SK-N-SH (cell line): ENCODE measurements around the gene MTHFS. TPM values are rescaled to one million over a fixed set of nuclear protein-coding genes. Genes with fewer than 3 reads are reported as not detected.
A peak's percentile ranks its signal among the peaks of the same experiment; 100 is the strongest.
"Not testable (repeated sequence)": the region's sequence is repeated elsewhere in the genome, so short reads cannot be mapped to it uniquely, and the experiment has no call there.

Source experiments
- CTCF ChIA-PET: fragments of 300-600, 350-600 bp; formaldehyde crosslinking; extraction: SDS; loops from one replicate; lab custom pipeline; 2021; lab: Yijun Ruan, JAX
- POLR2A ChIA-PET: fragments of 350-600 bp; sonication (Branson Sonifier 250); formaldehyde crosslinking; extraction: SDS; loops from one replicate; lab custom pipeline; 2020; ENCODE audit warnings: antibody characterized with exemption, inconsistent platforms; lab: Yijun Ruan, JAX
- DNase-seq: peaks from one replicate; pipeline ENCODE4 v3.0.0; 2012
- H2AFZ ChIP-seq: fragments of 200-600 bp; sonication (generic); 2 replicates; pipeline ENCODE4 v1.8.1; 2016; ENCODE audit warnings: antibody characterized with exemption, mild to moderate bottlenecking, low read depth
- H3F3A ChIP-seq: fragments of 200-600 bp; sonication (generic); replicated peaks from 2 replicates; pipeline ENCODE3; 2016; ENCODE audit warnings: antibody characterized with exemption, mild to moderate bottlenecking; ENCODE audit not compliant: insufficient read depth
- H3K27ac ChIP-seq, 2 experiments: fragments of 200-500 bp in 1 of 2; fragments of 200-600 bp in 1 of 2; sonication (Bioruptor generic) in 1 of 2; sonication (generic), shearing (Covaris generic) in 1 of 2; 2 replicates each; pipeline versions ENCODE4 v1.5.1 to v1.6.1; 2014 to 2016; ENCODE audit warnings: low read depth in 2 of 2, inconsistent platforms in 1 of 2, low read length in 1 of 2, mild to moderate bottlenecking in 1 of 2, mixed read lengths in 1 of 2
- H3K27me3 ChIP-seq: fragments of 200-600 bp; sonication (generic), shearing (Covaris generic); 2 replicates; pipeline ENCODE4 v1.6.1; 2016; ENCODE audit warnings: mixed run types; ENCODE audit not compliant: insufficient read depth
- H3K36me3 ChIP-seq, 2 experiments: fragments of 200-500 bp in 1 of 2; fragments of 200-600 bp in 1 of 2; sonication (Bioruptor generic) in 1 of 2; sonication (generic) in 1 of 2; replicated peaks in 1 of 2; 2 replicates each; pipeline versions ENCODE3 to v1.5.1; 2014 to 2016; ENCODE audit warnings: low read length in 1 of 2, mild to moderate bottlenecking in 1 of 2; ENCODE audit not compliant: insufficient read depth in 2 of 2, control insufficient read depth in 1 of 2
- H3K4me1 ChIP-seq, 2 experiments: fragments of 200-500 bp in 1 of 2; fragments of 200-600 bp in 1 of 2; sonication (Bioruptor generic) in 1 of 2; sonication (generic), shearing (Covaris generic) in 1 of 2; 2 replicates each; pipeline versions ENCODE4 v1.5.1 to v1.6.1; 2014 to 2016; ENCODE audit warnings: low read depth in 1 of 2, low read length in 1 of 2, mixed run types in 1 of 2; ENCODE audit not compliant: insufficient read depth in 2 of 2, control insufficient read depth in 1 of 2
- H3K4me2 ChIP-seq: fragments of 200-600 bp; sonication (generic), shearing (Covaris generic); 2 replicates; pipeline ENCODE4 v1.6.1; 2017; ENCODE audit warnings: mixed run types
- H3K4me3 ChIP-seq, 2 experiments: fragments of 200-500 bp in 1 of 2; fragments of 200-600 bp in 1 of 2; sonication (Bioruptor generic) in 1 of 2; sonication (generic), shearing (Covaris generic) in 1 of 2; 2 replicates each; pipeline versions ENCODE4 v1.5.1 to v1.8.1; 2014 to 2016; ENCODE audit warnings: low read depth in 2 of 2, inconsistent platforms in 1 of 2, low read length in 1 of 2, mild to moderate bottlenecking in 1 of 2, mixed read lengths in 1 of 2, moderate library complexity in 1 of 2
- H3K79me2 ChIP-seq: fragments of 200-600 bp; sonication (generic); 2 replicates; pipeline ENCODE4 v1.8.1; 2017; ENCODE audit warnings: mild to moderate bottlenecking; ENCODE audit not compliant: insufficient read depth
- H3K9ac ChIP-seq: fragments of 200-600 bp; sonication (generic); 2 replicates; pipeline ENCODE4 v1.6.1; 2017; ENCODE audit warnings: mixed run types
- H3K9me2 ChIP-seq: fragments of 200-600 bp; sonication (generic); 2 replicates; pipeline ENCODE4 v1.6.1; 2017; ENCODE audit warnings: mixed run types
- H3K9me3 ChIP-seq: fragments of 200-600 bp; sonication (generic); 2 replicates; pipeline ENCODE4 v1.6.1; 2017; ENCODE audit warnings: mixed run types, mild to moderate bottlenecking, moderate library complexity
- H4K20me1 ChIP-seq: fragments of 200-600 bp; sonication (generic); 2 replicates; pipeline ENCODE4 v1.6.1; 2017; ENCODE audit warnings: mild to moderate bottlenecking, mixed run types; ENCODE audit not compliant: insufficient read depth
- CTCF ChIP-seq: fragments of 200-600 bp; sonication (generic); IDR thresholded peaks from 2 replicates; pipeline ENCODE4 v1.6.1; 2017; ENCODE audit warnings: antibody characterized with exemption, mild to moderate bottlenecking, moderate library complexity
- FOXJ3 ChIP-seq: sonication (generic); formaldehyde crosslinking; IDR thresholded peaks from 2 replicates; pipeline ENCODE4 v1.5.1; 2020; ENCODE audit warnings: mild to moderate bottlenecking, missing genetic modification reagents
- JUND ChIP-seq: IDR thresholded peaks from 2 replicates; pipeline ENCODE4 v1.4.0; 2012
- MEF2A ChIP-seq: IDR thresholded peaks from 2 replicates; pipeline ENCODE4 v1.4.0; 2012; ENCODE audit warnings: low read depth, borderline replicate concordance
- NFIC ChIP-seq: IDR thresholded peaks from 2 replicates; pipeline ENCODE4 v1.4.0; 2012; ENCODE audit warnings: borderline replicate concordance
- POLR2AphosphoS5 ChIP-seq: IDR thresholded peaks from 2 replicates; pipeline ENCODE4 v1.6.1; 2012; ENCODE audit warnings: low read depth, low read length
- RXRA ChIP-seq: IDR thresholded peaks from 2 replicates; pipeline ENCODE4 v1.4.0; 2012; ENCODE audit warnings: low read depth, mild to moderate bottlenecking, borderline replicate concordance
- SMC3 ChIP-seq: IDR thresholded peaks from 2 replicates; pipeline ENCODE4 v1.6.1; 2012; ENCODE audit warnings: low read depth, low read length, improper control_type of control experiment
- TAF1 ChIP-seq: IDR thresholded peaks from 2 replicates; pipeline ENCODE4 v1.6.1; 2012; ENCODE audit warnings: low read depth, mild to moderate bottlenecking, low read length, moderate library complexity, borderline replicate concordance
- TEAD4 ChIP-seq: IDR thresholded peaks from 2 replicates; pipeline ENCODE4 v1.4.0; 2012; ENCODE audit warnings: mild to moderate bottlenecking, borderline replicate concordance; ENCODE audit not compliant: insufficient read depth
- USF1 ChIP-seq: IDR thresholded peaks from 2 replicates; pipeline ENCODE4 v1.4.0; 2012; ENCODE audit warnings: low read depth, borderline replicate concordance
- USF2 ChIP-seq: fragments of 150-350 bp; IDR thresholded peaks from 2 replicates; pipeline ENCODE4 v1.6.1; 2017; ENCODE audit warnings: antibody characterized with exemption, low read length, low read depth, borderline replicate concordance
- YY1 ChIP-seq: IDR thresholded peaks from 2 replicates; pipeline ENCODE4 v1.4.0; 2012; ENCODE audit warnings: low read depth, mild to moderate bottlenecking
- WGBS: methylation state at CpG from one replicate; pipeline ENCODE4 v1.1.6; 2017; ENCODE audit warnings: low lambda C conversion rate; 5-methylcytosine and 5-hydroxymethylcytosine counted together
- polyA plus RNA-seq, 3 experiments: library from polyadenylated mRNA; depleted of rRNA; stranded (reverse); fragments of >200 nt; gene quantifications; 2 replicates each; pipeline ENCODE4 v1.2.3, GENCODE V29; 2012
- TF ChIP-seq, protein P1 (sequence below): IDR thresholded peaks from 2 replicates; pipeline ENCODE4 v1.4.0; 2012; ENCODE audit warnings: low read depth
- TF ChIP-seq, protein P2 (sequence below): fragments of 150-350 bp; IDR thresholded peaks from 2 replicates; pipeline ENCODE4 v1.6.1; 2016; ENCODE audit warnings: mild to moderate bottlenecking, low read depth, low read length

Gene MTHFS
- polyA plus RNA-seq, 1 of the 3 experiments (the other 2 are of a cell fraction): 21.9 TPM

DNA sequence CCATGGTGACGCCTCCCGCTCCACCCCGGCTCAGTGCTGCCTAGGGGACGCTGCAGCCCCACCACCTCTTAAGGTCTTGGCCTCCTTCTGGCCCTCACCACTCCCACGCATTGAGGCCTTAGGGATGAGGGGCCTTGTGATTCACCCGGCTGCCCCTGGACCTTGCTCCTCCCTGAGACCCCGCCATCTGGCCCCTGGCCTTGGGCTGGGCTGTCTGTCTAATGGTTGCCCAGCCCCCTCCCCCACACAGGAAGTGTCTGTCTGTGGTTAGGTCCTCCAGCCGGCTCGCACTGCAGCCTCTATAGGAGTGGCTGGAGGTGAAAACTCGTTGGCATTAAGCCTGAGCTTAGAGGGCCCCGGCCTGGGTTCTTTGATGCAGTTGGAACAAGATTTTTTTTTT, 21.5 kb upstream of the MTHFS start (continued):
- TF ChIP-seq CTCF: no peak
- TF ChIP-seq, protein P1, sequence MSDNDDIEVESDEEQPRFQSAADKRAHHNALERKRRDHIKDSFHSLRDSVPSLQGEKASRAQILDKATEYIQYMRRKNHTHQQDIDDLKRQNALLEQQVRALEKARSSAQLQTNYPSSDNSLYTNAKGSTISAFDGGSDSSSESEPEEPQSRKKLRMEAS: no peak
- TF ChIP-seq, all 33 proteins: peak for 0

- ChIA-PET CTCF (no interaction called here), POLR2A (no interaction called here)
- Histone ChIP-seq H3K27me3 (no peaks in the 10 kb centered on the region), H2AFZ (no peak overlapping the region), H3F3A (peaks cover 7% of the 10 kb centered on the region), H3K9ac (no peak overlapping the region), H4K20me1 (no peaks in the 10 kb centered on the region), H3K9me3 (peaks cover 18% of the 10 kb centered on the region), H3K4me1 (no peaks in the 10 kb centered on the region), H3K79me2 (peaks cover 13% of the 10 kb centered on the region), H3K9me2 (no peaks in the 10 kb centered on the region), H3K4me3 (peak overlapping the region in 1 of 2 experiments; percentile 9; a peak in 1 of 4 replicates), H3K27ac (no peak overlapping the region), H3K4me2 (no peak overlapping the region), H3K36me3 (peaks cover 26 to 73% of the 10 kb centered on the region in 2 experiments)
- WGBS: 43% methylated on average over 3 of the region's 3 CpGs
- no peak for TF ChIP-seq USF1
- TF ChIP-seq MEF2A: no peak
- no peak for TF ChIP-seq TEAD4
- TF ChIP-seq TAF1: no peak
- no peak for TF ChIP-seq RXRA
- TF ChIP-seq SMC3: no peak
- no peak for TF ChIP-seq JUND
- no peak for TF ChIP-seq NFIC
- no peak for TF ChIP-seq USF2
- no peak for TF ChIP-seq POLR2AphosphoS5
- TF ChIP-seq, protein P2, sequence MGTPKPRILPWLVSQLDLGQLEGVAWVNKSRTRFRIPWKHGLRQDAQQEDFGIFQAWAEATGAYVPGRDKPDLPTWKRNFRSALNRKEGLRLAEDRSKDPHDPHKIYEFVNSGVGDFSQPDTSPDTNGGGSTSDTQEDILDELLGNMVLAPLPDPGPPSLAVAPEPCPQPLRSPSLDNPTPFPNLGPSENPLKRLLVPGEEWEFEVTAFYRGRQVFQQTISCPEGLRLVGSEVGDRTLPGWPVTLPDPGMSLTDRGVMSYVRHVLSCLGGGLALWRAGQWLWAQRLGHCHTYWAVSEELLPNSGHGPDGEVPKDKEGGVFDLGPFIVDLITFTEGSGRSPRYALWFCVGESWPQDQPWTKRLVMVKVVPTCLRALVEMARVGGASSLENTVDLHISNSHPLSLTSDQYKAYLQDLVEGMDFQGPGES: no peak
- TF ChIP-seq YY1: no peak
- TF ChIP-seq FOXJ3 (CRISPR knock-in tag): no peak
- no peak for DNase-seq
Measured at GRCh38 chr15:79916502-79917132, 19.8 kb upstream of the MTHFS start.

DNA sequence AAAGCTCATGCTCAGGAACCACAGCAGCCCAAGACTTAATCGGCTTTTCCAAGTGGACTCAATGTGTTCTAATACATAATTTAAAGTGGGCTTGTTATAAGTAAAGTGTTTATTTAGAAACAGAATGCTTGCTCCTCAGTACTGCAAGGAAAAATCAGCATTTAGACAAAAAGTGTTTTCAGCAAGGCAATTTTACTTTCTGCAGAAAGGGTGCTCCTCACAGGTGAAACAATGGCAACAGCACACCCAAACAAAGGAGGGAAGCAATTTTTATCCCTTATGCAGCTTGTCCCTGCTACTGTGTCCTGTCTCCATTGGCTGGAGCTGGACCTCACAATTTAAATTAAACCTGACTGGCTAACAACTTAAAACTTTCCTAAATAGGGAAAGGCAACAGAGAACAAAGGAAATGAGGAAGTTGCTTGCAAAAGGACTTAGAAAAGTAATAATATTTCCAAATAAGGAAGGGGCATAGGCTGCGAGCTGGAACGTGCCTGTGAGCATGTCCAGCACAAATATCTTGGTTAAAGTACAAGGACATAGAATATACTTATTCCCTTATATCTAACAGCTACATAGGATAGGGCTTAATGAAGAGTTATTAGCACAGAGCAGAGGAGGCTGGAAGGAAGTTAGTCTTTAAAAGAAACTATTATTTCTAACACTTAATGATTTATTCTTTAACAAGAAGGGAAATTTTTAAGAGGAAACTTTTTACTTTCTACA, 19.1 kb upstream of the MTHFS start:
- CTCF ChIA-PET, H2AFZ ChIP-seq, H3K4me2 ChIP-seq, DNase-seq, H4K20me1 ChIP-seq, H3K79me2 ChIP-seq, H3K9me2 ChIP-seq, H3K9ac ChIP-seq, H3K27me3 ChIP-seq, H3F3A ChIP-seq, H3K4me3 ChIP-seq, H3K27ac ChIP-seq, H3K4me1 ChIP-seq, POLR2A ChIA-PET: not testable (repeated sequence)
- peaks cover 18% of the 10 kb centered on the region for H3K9me3 ChIP-seq
- 94% methylated on average over 3 of the region's 3 CpGs for WGBS
- H3K36me3 ChIP-seq: peaks cover 26 to 69% of the 10 kb centered on the region in 2 experiments
